GM15510 (cell line): ENCODE data around the gene KRT37.

Experiments used
- POLR2A ChIP-seq: IDR thresholded peaks from 3 replicates; pipeline ENCODE4 v1.6.1; 2011; ENCODE audit warnings: borderline replicate concordance; ENCODE audit not compliant: insufficient read length; ENCODE audit errors: extremely low read depth

Gene KRT37

GRCh38 chr17:41444640-41445039, 20.3 kb upstream of the KRT37 start:
- TF ChIP-seq POLR2A = no peak

GRCh38 chr17:41444186-41444585, 19.8 kb upstream of the KRT37 start:
- TF ChIP-seq POLR2A = no peak

GRCh38 chr17:41442739-41443138, 18.4 kb upstream of the KRT37 start:
- TF ChIP-seq POLR2A = no peak

GRCh38 chr17:41440531-41441033, 16.2 kb upstream of the KRT37 start, which contains the start of gene KRT38:
TSS of gene KRT38 (minus strand) at chr17:41440983. CDS start at chr17:41440921, 62 bp downstream.
- no peak for TF ChIP-seq POLR2A

- no peak for TF ChIP-seq POLR2A
Measured at GRCh38 chr17:41439375-41439774, 15.0 kb upstream of the KRT37 start.

GRCh38 chr17:41437769-41438168, 13.4 kb upstream of the KRT37 start:
- TF ChIP-seq POLR2A = no peak

- TF ChIP-seq POLR2A = no peak
Measured at GRCh38 chr17:41437254-41437653, 12.9 kb upstream of the KRT37 start.

GRCh38 chr17:41434415-41434814, 10.0 kb upstream of the KRT37 start:
- no peak for TF ChIP-seq POLR2A

- no peak for TF ChIP-seq POLR2A
Measured at GRCh38 chr17:41434005-41434404, 9.6 kb upstream of the KRT37 start.

GRCh38 chr17:41433586-41433985, 9.2 kb upstream of the KRT37 start:
- TF ChIP-seq POLR2A = no peak

GRCh38 chr17:41429667-41430066, 5.3 kb upstream of the KRT37 start:
- TF ChIP-seq POLR2A = no peak

- TF ChIP-seq POLR2A = no peak
Measured at GRCh38 chr17:41428591-41429291, 4.4 kb upstream of the KRT37 start.

- TF ChIP-seq POLR2A = no peak
Measured at GRCh38 chr17:41421617-41422016, 2.8 kb downstream of the KRT37 start.

GRCh38 chr17:41421116-41421515, 3.3 kb downstream of the KRT37 start:
- TF ChIP-seq POLR2A = no peak

GRCh38 chr17:41420134-41420533, 4.3 kb downstream of the KRT37 start:
- TF ChIP-seq POLR2A = no peak

- TF ChIP-seq POLR2A = no peak
Measured at GRCh38 chr17:41419716-41420115, 4.7 kb downstream of the KRT37 start.
